KOPT-K1 (cell line): Measurements from ENCODE around the gene PGLYRP4.
"Not testable (repeated sequence)": the region's sequence is repeated elsewhere in the genome, so short reads cannot be mapped to it uniquely, and the experiment has no call there.

ENCODE experiments used
- H3K27ac ChIP-seq: fragments of 200-600 bp; sonication (generic); 2 replicates; pipeline ENCODE4 v1.5.1; 2016; ENCODE audit warnings: antibody characterized with exemption, mild to moderate bottlenecking, low read depth, low read length; ENCODE audit not compliant: poor library complexity, severe bottlenecking
- H3K36me3 ChIP-seq: fragments of 200-600 bp; sonication (generic); 2 replicates; pipeline ENCODE4 v1.5.1; 2017; ENCODE audit warnings: antibody characterized with exemption, mild to moderate bottlenecking, low read length, moderate library complexity; ENCODE audit not compliant: insufficient read depth
- H3K9me3 ChIP-seq: fragments of 200-600 bp; sonication (generic); 2 replicates; pipeline ENCODE4 v1.5.1; 2017; ENCODE audit warnings: antibody characterized with exemption, low read length, mild to moderate bottlenecking; ENCODE audit not compliant: insufficient read depth, poor library complexity, severe bottlenecking

PGLYRP4 gene

DNA sequence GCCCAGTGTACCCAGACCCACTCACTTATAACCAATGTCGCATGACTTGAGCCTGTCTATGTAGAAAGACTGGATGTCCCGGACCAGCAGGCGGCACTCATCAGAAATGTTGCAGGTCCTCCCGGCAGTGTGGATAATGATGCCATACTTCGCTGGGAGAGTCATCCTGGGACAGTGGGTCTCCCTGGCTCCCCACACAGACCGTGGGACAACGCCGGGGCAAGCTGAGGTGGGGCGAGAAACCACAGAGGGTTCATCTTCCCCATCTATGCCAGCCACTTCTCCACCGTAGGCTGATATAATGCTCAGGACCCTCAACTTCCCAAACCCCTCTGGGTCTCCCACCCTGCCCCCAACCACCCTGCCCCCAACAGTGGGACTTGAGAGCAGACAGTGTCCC lies 8.3 kb downstream of the PGLYRP4 start:
- no peak overlapping the region for H3K27ac ChIP-seq
- H3K9me3 ChIP-seq = no peaks in the 10 kb centered on the region

DNA sequence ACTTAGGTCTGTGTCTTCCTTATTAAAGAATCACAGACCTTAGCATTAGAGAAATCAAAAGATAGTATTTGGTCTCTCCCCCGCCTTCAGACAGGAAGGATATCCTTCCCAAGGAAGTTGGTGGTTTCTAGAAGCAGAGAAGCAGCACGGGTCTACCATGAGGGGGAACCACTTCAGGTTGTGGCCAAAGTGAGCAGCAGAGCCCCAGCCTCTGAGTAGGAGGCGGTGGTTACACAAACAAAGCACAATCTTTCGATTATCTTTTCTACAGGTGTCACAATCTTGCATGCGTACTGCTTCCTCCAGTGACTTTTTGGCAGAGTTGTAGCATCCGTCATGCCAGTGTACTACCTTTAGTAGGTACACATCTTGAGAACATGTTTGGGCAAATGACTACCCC lies 8.8 kb downstream of the PGLYRP4 start:
- Histone ChIP-seq H3K9me3 (no peaks in the 10 kb centered on the region), H3K36me3 (no peaks in the 10 kb centered on the region), H3K27ac (no peak overlapping the region)

More for the DNA sequence above, 8.3 kb downstream of the PGLYRP4 start:
- H3K36me3 ChIP-seq = no peaks in the 10 kb centered on the region

DNA sequence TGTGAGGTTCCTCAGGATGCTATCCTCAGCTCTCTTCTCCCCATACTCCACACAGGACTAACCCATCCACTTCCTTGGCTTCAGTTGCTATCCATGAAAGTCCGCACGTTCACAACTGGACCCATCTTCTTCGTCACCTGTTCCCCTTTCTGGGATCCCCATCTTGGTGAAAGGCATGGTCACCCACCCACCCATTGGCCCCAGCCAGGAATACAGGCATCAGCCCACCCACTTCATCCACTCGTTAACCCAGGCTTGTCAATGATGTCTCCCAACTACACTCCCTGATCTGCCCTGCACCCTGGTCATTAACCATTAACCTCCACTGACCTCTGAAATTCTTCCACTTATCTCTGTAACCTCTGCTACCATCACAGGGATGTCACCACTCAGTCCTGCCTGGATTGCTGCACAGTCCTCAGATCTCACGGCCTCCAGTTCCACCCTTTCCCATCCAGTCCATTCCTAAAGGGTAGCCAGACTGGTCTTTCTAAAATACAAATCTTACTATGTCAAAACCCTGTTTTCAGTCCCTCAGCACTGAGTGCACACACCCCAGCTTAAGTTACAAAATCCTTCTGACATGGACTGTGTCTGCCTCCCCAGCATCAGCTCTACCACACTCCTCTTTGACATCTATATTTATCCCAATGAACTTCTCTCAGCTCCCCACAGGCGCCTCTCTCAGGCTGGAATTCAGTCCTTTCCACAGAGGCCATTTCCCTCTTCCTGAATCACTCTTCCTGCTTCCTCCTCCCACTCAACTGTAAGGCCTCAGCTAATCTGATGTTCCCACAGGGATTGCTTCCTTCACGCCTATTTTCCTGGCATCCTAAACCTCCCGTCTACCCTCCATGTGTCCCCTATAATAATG lies 10.4 kb downstream of the PGLYRP4 start:
- no peaks in the 10 kb centered on the region for H3K9me3 ChIP-seq
- no peak overlapping the region for H3K27ac ChIP-seq
- H3K36me3 ChIP-seq = no peaks in the 10 kb centered on the region

DNA sequence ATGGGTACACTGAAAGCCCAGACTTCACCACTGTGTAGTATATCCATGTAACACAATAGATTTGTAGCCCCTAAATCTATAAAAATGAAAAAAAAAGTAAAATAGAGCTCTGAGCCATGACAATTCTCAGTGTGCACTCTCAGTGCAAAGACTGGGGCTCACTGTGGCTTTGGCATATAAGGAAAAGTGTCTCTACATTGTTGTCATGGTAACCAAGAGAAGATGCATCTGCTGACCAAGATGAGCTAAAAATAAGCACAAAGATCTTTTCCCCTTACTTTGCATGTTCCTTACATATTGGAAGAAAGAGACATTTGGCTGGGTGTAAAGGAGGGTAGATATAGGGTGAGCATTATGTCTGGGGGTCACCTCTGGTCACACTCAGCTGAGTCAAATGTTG lies 12.0 kb downstream of the PGLYRP4 start:
- H3K27ac ChIP-seq = no peak overlapping the region
- no peaks in the 10 kb centered on the region for H3K36me3 ChIP-seq
- no peaks in the 10 kb centered on the region for H3K9me3 ChIP-seq

DNA sequence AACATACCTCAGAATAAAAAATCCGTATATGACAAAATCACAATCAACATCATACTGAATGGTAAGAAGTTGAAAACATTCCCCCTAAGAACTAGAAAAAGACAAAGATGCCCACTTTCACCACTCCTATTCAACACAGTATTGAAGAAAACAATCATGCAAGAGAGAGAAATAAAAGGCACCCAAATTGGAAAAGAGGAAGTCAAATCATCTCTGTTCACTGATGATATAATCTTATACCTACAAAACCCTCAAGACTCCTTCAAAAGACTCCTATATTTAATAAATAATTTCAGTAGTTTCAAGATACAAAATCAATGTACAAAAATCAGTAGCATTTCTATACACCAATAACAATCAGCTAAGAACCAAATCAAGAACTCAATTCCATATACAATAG lies 14.7 kb downstream of the PGLYRP4 start:
- Histone ChIP-seq H3K27ac (no peak overlapping the region), H3K36me3 (no peaks in the 10 kb centered on the region), H3K9me3 (peaks cover 17% of the 10 kb centered on the region)

DNA sequence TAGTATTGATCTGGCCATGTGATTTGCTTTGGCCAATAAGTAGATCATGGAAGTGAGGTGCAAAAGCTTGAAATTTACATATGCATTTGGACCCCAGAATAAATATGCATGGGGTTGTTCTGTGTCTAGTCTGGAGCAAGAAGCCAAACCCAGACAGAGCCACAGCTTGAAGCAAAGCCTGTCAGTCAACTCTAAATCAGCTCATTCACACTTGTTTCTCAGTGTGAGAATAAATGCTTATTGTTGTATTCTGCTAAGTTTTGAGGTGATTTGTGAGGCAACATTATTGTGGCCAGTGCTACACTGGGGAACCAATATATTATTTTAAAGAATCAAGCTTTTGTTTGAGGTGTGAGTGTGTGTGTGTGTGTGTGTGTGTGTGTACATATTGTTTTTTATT lies 23.7 kb downstream of the PGLYRP4 start:
- no peaks in the 10 kb centered on the region for H3K36me3 ChIP-seq
- peaks cover 19% of the 10 kb centered on the region for H3K9me3 ChIP-seq
- no peak overlapping the region for H3K27ac ChIP-seq

DNA sequence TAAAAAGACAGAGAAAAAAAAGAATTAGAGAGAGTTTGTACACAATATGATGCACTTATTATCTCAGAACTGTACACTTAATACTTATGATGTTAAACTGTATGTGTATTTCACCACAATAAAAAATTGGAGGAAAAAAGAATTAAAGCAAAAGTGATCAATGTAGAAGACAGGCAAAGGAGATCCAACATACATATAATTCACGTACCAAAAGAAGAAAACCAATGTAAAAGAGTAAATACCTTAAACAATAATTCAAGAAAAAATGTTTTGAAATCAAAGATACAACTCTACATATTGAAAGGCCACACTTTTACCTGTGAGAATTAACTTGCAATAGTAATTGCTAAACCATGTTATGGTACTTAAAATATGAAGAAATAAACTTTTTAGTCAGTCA lies 26.1 kb downstream of the PGLYRP4 start:
- Histone ChIP-seq H3K27ac (no peak overlapping the region), H3K36me3 (no peaks in the 10 kb centered on the region), H3K9me3 (peaks cover 15% of the 10 kb centered on the region)

DNA sequence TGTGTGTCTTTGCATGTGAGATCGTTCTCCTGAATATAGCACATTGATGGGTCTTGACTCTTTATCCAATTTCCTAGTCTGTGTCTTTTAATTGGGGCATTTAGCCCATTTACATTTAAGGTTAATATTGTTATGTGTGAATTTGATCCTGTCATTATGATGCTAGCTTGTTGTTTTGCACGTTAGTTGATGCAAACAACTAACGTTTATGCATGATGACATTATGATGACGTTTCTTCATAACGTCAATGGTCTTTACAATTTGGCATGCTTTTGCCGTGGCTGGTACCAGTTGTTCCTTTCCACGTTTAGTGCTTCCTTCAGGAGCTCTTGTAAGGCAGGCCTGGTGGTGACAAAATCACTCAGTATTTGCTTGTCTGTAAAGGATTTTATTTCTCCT lies 30.5 kb downstream of the PGLYRP4 start:
- not testable (repeated sequence) for H3K27ac ChIP-seq, H3K36me3 ChIP-seq
- H3K9me3 ChIP-seq = peaks cover 12% of the 10 kb centered on the region

DNA sequence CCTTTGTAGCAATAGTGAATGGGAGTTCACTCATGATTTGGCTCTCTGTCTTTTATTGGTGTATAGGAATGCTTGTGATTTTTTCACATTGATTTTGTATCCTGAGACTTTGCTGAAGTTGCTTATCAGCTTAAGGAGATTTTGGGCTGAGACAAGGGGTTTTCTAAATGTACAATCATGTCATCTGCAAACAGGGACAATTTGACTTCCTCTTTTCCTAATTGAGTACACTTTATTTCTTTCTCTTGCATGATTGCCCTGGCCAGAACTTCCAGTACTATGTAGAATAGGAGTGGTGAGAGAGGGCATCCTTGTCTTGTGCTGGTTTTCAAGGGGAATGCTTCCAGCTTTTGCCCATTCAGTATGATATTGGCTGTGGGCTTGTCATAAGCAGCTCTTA lies 32.6 kb downstream of the PGLYRP4 start:
- H3K36me3 ChIP-seq, H3K27ac ChIP-seq, H3K9me3 ChIP-seq: not testable (repeated sequence)

DNA sequence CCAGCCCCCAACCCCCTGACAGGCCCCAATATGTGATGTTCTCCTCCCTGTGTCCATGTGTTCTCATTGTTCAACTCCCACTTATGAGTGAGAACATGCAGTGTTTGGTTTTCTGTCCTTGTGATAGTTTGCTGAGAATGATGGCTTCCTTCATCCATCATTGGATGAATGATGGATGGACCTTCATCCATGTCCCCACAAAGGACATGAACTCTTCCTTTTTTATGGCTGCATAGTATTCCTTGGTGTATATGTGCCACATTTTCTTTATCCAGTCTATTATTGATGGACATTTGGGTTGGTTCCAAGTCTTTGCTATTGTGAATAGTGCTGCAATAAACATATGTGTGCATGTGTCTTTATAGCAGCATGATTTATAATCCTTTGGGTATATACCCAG lies 34.3 kb downstream of the PGLYRP4 start:
- H3K27ac ChIP-seq, H3K9me3 ChIP-seq, H3K36me3 ChIP-seq: not testable (repeated sequence)

DNA sequence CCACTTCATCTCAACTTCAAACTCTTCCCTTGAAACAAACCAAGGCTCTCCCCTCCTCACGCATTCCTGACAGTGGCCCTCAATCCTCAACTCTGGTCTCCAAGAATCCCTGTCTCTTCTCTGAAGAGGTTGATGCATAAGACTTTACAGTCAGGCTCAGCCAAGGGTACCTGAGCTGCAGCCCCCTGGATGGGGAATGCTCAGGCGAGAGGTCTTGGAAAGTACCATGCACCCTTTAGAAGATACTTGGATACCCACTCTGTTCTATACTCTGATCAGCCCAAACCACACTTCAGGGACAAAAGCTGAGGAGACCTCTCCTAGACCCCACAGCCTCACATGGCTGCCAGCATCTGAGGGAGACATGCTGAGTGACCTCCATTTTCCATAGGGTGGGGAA lies 35.4 kb downstream of the PGLYRP4 start:
- Histone ChIP-seq H3K9me3 (no peaks in the 10 kb centered on the region), H3K27ac (no peak overlapping the region), H3K36me3 (no peaks in the 10 kb centered on the region)

DNA sequence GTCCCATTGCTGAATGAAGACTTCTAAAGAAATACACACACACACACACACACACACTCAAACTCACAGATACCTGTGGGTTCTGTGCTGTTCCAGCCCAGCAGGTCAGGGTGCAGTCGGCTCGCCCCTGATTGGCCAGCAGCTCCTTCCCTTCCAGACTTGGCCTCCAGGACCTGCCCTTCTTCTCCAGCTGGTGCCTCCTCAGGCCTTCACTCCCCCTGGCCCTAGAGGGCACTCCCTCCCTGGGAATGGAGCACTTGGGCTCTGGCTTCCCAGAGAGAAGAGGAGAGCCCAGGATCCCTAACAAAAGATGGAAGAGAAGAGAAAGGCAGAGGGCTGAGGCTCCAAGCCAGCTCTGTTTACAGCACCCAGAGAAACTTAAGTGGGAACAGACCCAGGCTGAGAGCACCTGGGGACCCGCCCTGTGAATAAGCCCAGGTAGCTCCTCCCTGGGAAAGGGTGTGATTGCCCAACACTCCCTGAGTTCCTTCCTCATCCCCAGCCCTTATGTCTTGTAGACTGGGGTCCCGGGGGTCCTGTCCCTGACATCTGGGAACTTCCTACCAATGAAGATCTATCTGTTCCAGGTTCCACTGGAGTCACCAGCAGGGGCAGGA lies 36.0 kb downstream of the PGLYRP4 start, which contains the start of gene PGLYRP3:
Gene PGLYRP3, minus strand, starts transcription at position 383 of the 617 bp plus-strand sequence. CDS start 2,287 bp downstream, outside the sequence.
- Histone ChIP-seq H3K9me3 (no peaks in the 10 kb centered on the region), H3K36me3 (no peaks in the 10 kb centered on the region), H3K27ac (no peak within 1 kb of the TSS)

DNA sequence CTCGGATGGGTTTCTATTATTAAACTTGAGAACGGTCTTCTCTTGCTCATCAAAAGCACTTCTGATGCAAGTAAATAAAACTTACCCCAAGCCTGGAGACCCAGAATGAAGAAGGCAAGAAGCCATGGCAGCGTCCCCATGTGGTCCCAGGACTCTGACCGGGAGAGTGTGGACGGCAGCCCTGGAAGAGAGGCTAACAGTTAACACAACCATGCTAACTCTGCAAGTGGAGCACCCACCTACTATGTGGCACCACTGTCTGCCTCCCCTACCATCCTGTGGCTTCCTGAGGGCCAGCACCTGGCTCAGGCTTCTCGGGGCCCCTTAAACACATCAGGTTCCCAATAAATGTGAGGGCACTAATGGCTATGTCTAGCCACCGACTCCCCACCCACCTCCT lies 38.1 kb downstream of the PGLYRP4 start:
- H3K36me3 ChIP-seq = no peaks in the 10 kb centered on the region
- H3K9me3 ChIP-seq = no peaks in the 10 kb centered on the region
- no peak overlapping the region for H3K27ac ChIP-seq

DNA sequence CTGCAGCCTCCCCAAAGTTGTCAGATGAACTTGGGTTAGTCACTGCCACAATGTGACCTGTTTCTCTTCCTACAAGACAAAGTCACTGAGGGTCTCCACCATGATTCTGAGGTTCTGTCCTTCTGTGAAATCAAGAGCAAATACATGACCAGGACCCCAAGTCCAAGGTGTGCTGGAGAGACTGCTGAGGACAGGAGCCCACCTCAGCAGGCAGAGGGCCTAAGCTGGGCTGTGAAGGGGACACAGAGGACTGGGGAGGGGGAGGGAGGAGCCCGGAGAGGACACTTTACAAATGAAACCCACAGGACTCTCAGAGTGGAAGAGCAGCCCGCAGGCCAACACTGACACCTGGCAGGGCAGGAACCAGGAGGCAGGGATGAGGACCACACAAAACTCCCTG lies 39.2 kb downstream of the PGLYRP4 start:
- H3K9me3 ChIP-seq = no peaks in the 10 kb centered on the region
- no peaks in the 10 kb centered on the region for H3K36me3 ChIP-seq
- H3K27ac ChIP-seq = no peak overlapping the region

DNA sequence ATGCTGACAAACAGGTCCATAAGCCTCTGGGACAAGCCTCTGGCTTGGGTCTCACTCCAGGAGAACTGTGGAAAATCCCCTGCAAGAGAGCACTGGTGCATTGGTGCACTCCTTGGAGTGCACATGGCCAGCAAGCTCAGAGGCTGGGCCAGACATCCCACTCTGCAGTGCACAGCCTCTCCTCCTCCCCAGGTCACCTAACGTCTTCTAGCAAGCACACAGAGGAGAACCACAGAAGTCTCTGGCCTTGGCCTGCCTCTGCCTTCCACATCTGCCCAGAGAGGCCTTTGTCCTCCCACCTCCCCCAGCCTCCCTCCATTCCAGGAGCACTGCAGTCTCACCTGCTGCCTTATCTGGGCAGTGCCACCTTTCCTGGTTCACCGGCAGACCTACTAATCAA lies 40.1 kb downstream of the PGLYRP4 start:
- no peaks in the 10 kb centered on the region for H3K36me3 ChIP-seq
- no peak overlapping the region for H3K27ac ChIP-seq
- no peaks in the 10 kb centered on the region for H3K9me3 ChIP-seq

DNA sequence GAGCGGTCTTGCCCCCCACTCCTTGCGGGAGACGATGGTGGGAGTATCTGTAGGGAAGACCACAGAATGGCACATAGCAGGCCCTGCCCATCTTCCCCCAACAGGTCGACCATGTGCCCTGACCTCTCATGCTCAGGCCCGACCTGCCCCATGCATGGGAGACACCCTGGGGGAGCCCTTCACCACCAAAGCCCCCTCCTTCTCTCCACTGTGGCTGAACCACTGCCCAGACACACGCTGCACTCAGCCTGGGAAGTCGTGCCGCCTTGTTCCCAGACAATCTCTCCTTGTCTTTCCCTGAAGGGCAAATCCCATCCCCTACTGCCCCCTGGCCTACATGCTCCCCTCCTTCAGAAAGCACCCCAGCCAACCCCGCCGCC lies 41.4 kb downstream of the PGLYRP4 start:
- Histone ChIP-seq H3K36me3 (no peaks in the 10 kb centered on the region), H3K27ac (no peak overlapping the region), H3K9me3 (no peaks in the 10 kb centered on the region)
